Mononuclear cell (primary cell): Measurements from ENCODE around the gene AP1G2. TPM values are rescaled to one million over a fixed set of nuclear protein-coding genes. Genes with fewer than 3 reads are reported as not detected.

Source experiments
- H3K27me3 ChIP-seq: 2 replicates; pipeline ENCODE4 v1.6.0; 2011; ENCODE audit warnings: low read length, control low read depth; ENCODE audit not compliant: insufficient read depth
- H3K4me1 ChIP-seq: 2 replicates; pipeline ENCODE4 v1.5.1; 2011; ENCODE audit warnings: mild to moderate bottlenecking, low read length, control low read depth; ENCODE audit not compliant: insufficient read depth
- H3K4me3 ChIP-seq: 2 replicates; pipeline ENCODE4 v1.5.1; 2011; ENCODE audit warnings: mild to moderate bottlenecking, low read length, moderate library complexity
- H3K9me3 ChIP-seq: 2 replicates; pipeline ENCODE4 v1.5.1; 2011; ENCODE audit warnings: low read depth, mild to moderate bottlenecking, control low read depth, low read length
- total RNA-seq: library from RNA; depleted of rRNA; stranded (reverse); fragments of >200 nt; gene quantifications from one replicate; pipeline ENCODE4 v1.2.3, GENCODE V29; 2012

The AP1G2 gene
- total RNA-seq, 1 donor, result 53.1 TPM

- H3K9me3 ChIP-seq, result no peaks in the 10 kb centered on the region
- no peak overlapping the region for H3K4me3 ChIP-seq
- no peaks in the 10 kb centered on the region for H3K27me3 ChIP-seq
- H3K4me1 ChIP-seq, result peaks cover 54% of the 10 kb centered on the region
These were observed 1.2 kb upstream of the AP1G2 start for GRCh38 chr14:23568600-23569331.

- peaks cover 53% of the 10 kb centered on the region for H3K4me1 ChIP-seq
- no peaks in the 10 kb centered on the region for H3K9me3 ChIP-seq
- H3K27me3 ChIP-seq, result no peaks in the 10 kb centered on the region
- H3K4me3 ChIP-seq, result no peak overlapping the region
These were observed 519 bp upstream of the AP1G2 start for GRCh38 chr14:23568021-23568599.

GRCh38 chr14:23566778-23567185 lies 809 bp downstream of the AP1G2 start:
- Histone ChIP-seq H3K4me3 (peak overlapping the region; percentile 70), H3K9me3 (no peaks in the 10 kb centered on the region), H3K4me1 (peaks cover 44% of the 10 kb centered on the region)

GRCh38 chr14:23566112-23566777 lies 1.3 kb downstream of the AP1G2 start:
- H3K9me3 ChIP-seq, result no peaks in the 10 kb centered on the region
- H3K4me1 ChIP-seq, result peaks cover 39% of the 10 kb centered on the region
- H3K4me3 ChIP-seq, result no peak overlapping the region
- no peaks in the 10 kb centered on the region for H3K27me3 ChIP-seq

More at GRCh38 chr14:23566778-23567185, 809 bp downstream of the AP1G2 start:
- no peaks in the 10 kb centered on the region for H3K27me3 ChIP-seq

- Histone ChIP-seq H3K4me1 (peaks cover 36% of the 10 kb centered on the region), H3K27me3 (no peaks in the 10 kb centered on the region), H3K4me3 (no peak overlapping the region), H3K9me3 (no peaks in the 10 kb centered on the region)
These were observed 2.0 kb downstream of the AP1G2 start for GRCh38 chr14:23565626-23566025.

- peaks cover 36% of the 10 kb centered on the region for H3K4me1 ChIP-seq
- no peaks in the 10 kb centered on the region for H3K27me3 ChIP-seq
- H3K9me3 ChIP-seq, result no peaks in the 10 kb centered on the region
- no peak overlapping the region for H3K4me3 ChIP-seq
These were observed 2.7 kb downstream of the AP1G2 start for GRCh38 chr14:23564876-23565275.

GRCh38 chr14:23564181-23564812 lies 3.3 kb downstream of the AP1G2 start:
- no peaks in the 10 kb centered on the region for H3K27me3 ChIP-seq
- no peaks in the 10 kb centered on the region for H3K9me3 ChIP-seq
- no peak overlapping the region for H3K4me3 ChIP-seq
- H3K4me1 ChIP-seq, result peaks cover 36% of the 10 kb centered on the region

GRCh38 chr14:23563473-23564180 lies 4.0 kb downstream of the AP1G2 start:
- H3K4me3 ChIP-seq, result no peak overlapping the region
- no peaks in the 10 kb centered on the region for H3K27me3 ChIP-seq
- H3K9me3 ChIP-seq, result no peaks in the 10 kb centered on the region
- peaks cover 30% of the 10 kb centered on the region for H3K4me1 ChIP-seq

- no peaks in the 10 kb centered on the region for H3K9me3 ChIP-seq
- no peaks in the 10 kb centered on the region for H3K27me3 ChIP-seq
These were observed 4.6 kb downstream of the AP1G2 start for GRCh38 chr14:23562822-23563472.

GRCh38 chr14:23561873-23562821 lies 5.4 kb downstream of the AP1G2 start:
- H3K27me3 ChIP-seq, result no peaks in the 10 kb centered on the region
- peaks cover 28% of the 10 kb centered on the region for H3K4me1 ChIP-seq
- no peaks in the 10 kb centered on the region for H3K9me3 ChIP-seq
- no peak overlapping the region for H3K4me3 ChIP-seq

More at GRCh38 chr14:23562822-23563472, 4.6 kb downstream of the AP1G2 start:
- peaks cover 24% of the 10 kb centered on the region for H3K4me1 ChIP-seq
- no peak overlapping the region for H3K4me3 ChIP-seq

- no peaks in the 10 kb centered on the region for H3K27me3 ChIP-seq
- peaks cover 28% of the 10 kb centered on the region for H3K4me1 ChIP-seq
- H3K4me3 ChIP-seq, result no peak overlapping the region
- no peaks in the 10 kb centered on the region for H3K9me3 ChIP-seq
These were observed 6.3 kb downstream of the AP1G2 start for GRCh38 chr14:23561259-23561658.

- Histone ChIP-seq H3K27me3 (no peaks in the 10 kb centered on the region), H3K9me3 (no peaks in the 10 kb centered on the region), H3K4me1 (peaks cover 31% of the 10 kb centered on the region), H3K4me3 (no peak overlapping the region)
These were observed 7.6 kb downstream of the AP1G2 start for GRCh38 chr14:23559926-23560520.
